WTC11 (cell line): ENCODE results near the gene TXN2. TPM values are rescaled to one million over a fixed set of nuclear protein-coding genes. Genes with fewer than 3 reads are reported as not detected.

Source experiments
- ARID4B ChIP-seq: sonication (generic); formaldehyde crosslinking; IDR thresholded peaks from 2 replicates; pipeline ENCODE4 v1.8.0; 2023; ENCODE audit warnings: missing genetic modification reagents, mild to moderate bottlenecking, borderline replicate concordance
- ATF6 ChIP-seq: sonication (generic); formaldehyde crosslinking; IDR thresholded peaks from 2 replicates; pipeline ENCODE4 v1.8.1; 2023; ENCODE audit warnings: mild to moderate bottlenecking, missing genetic modification reagents
- CDX4 ChIP-seq: fragments of 250-450 bp; sonication (Bioruptor Pico); IDR thresholded peaks from 2 replicates; pipeline ENCODE4 v1.9.0; 2021; ENCODE audit warnings: moderate library complexity, mild to moderate bottlenecking, inconsistent platforms, borderline replicate concordance
- CREM ChIP-seq: sonication (generic); formaldehyde crosslinking; IDR thresholded peaks from 2 replicates; pipeline ENCODE4 v1.8.1; 2022; ENCODE audit warnings: mild to moderate bottlenecking, missing genetic modification reagents, moderate library complexity
- E2F1 ChIP-seq: sonication (generic); formaldehyde crosslinking; IDR thresholded peaks from 2 replicates; pipeline ENCODE4 v1.8.0; 2022; ENCODE audit warnings: mild to moderate bottlenecking, missing genetic modification reagents
- E2F4 ChIP-seq: sonication (generic); formaldehyde crosslinking; IDR thresholded peaks from 2 replicates; pipeline ENCODE4 v1.8.1; 2022; ENCODE audit warnings: low read depth, mild to moderate bottlenecking, moderate library complexity, missing genetic modification reagents, borderline replicate concordance
- FOXK1 ChIP-seq: sonication (generic); formaldehyde crosslinking; IDR thresholded peaks from 2 replicates; pipeline ENCODE4 v1.8.0; 2022; ENCODE audit warnings: mild to moderate bottlenecking, moderate library complexity, missing genetic modification reagents
- HMGA2 ChIP-seq: fragments of 250-450 bp; sonication (Bioruptor Pico); IDR thresholded peaks from 2 replicates; pipeline ENCODE4 v1.4.0; 2021; ENCODE audit warnings: mild to moderate bottlenecking, moderate library complexity
- IRF1 ChIP-seq: sonication (generic); formaldehyde crosslinking; IDR thresholded peaks from 2 replicates; pipeline ENCODE4 v1.8.0; 2023; ENCODE audit warnings: missing genetic modification reagents
- IRF2 ChIP-seq: sonication (generic); formaldehyde crosslinking; IDR thresholded peaks from 2 replicates; pipeline ENCODE4 v1.8.0; 2022; ENCODE audit warnings: low read depth, missing genetic modification reagents, borderline replicate concordance
- JUN ChIP-seq: sonication (generic); formaldehyde crosslinking; IDR thresholded peaks from 2 replicates; pipeline ENCODE4 v1.8.0; 2023; ENCODE audit warnings: mild to moderate bottlenecking, missing genetic modification reagents
- NFATC4 ChIP-seq: fragments of 250-450 bp; sonication (Bioruptor Pico); IDR thresholded peaks from 2 replicates; pipeline ENCODE4 v1.9.0; 2021; ENCODE audit warnings: mild to moderate bottlenecking
- NFYB ChIP-seq: sonication (generic); formaldehyde crosslinking; conservative IDR thresholded peaks from 2 replicates; pipeline ENCODE4 v1.8.0; 2022; ENCODE audit warnings: low read depth, missing genetic modification reagents
- NR3C1 ChIP-seq: sonication (generic); formaldehyde crosslinking; conservative IDR thresholded peaks from 2 replicates; pipeline ENCODE4 v1.8.1; 2023; ENCODE audit warnings: low read depth, mild to moderate bottlenecking, missing genetic modification reagents
- PREB ChIP-seq: sonication (generic); formaldehyde crosslinking; IDR thresholded peaks from 2 replicates; pipeline ENCODE4 v1.8.1; 2022; ENCODE audit warnings: mild to moderate bottlenecking, missing genetic modification reagents, moderate library complexity, borderline replicate concordance
- SOX15 ChIP-seq: fragments of 250-450 bp; sonication (Bioruptor Pico); IDR thresholded peaks from 2 replicates; pipeline ENCODE4 v1.9.0; 2021; ENCODE audit warnings: mild to moderate bottlenecking
- TP53 ChIP-seq: sonication (generic); formaldehyde crosslinking; IDR thresholded peaks from 2 replicates; pipeline ENCODE4 v1.8.1; 2023; ENCODE audit warnings: mild to moderate bottlenecking, missing genetic modification reagents
- USF1 ChIP-seq: sonication (generic); formaldehyde crosslinking; IDR thresholded peaks from 2 replicates; pipeline ENCODE4 v1.8.0; 2022; ENCODE audit warnings: mild to moderate bottlenecking, missing genetic modification reagents
- ZBTB21 ChIP-seq: sonication (generic); formaldehyde crosslinking; IDR thresholded peaks from 2 replicates; pipeline ENCODE4 v1.8.1; 2023; ENCODE audit warnings: mild to moderate bottlenecking, missing genetic modification reagents, borderline replicate concordance
- ZMAT4 ChIP-seq: fragments of 250-450 bp; sonication (Bioruptor Pico); IDR thresholded peaks from 2 replicates; pipeline ENCODE4 v1.9.0; 2021; ENCODE audit warnings: mild to moderate bottlenecking
- ZNF317 ChIP-seq: sonication (generic); formaldehyde crosslinking; IDR thresholded peaks from 2 replicates; pipeline ENCODE4 v1.8.1; 2023; ENCODE audit warnings: low read depth, mild to moderate bottlenecking, moderate library complexity, missing genetic modification reagents, borderline replicate concordance
- ZNF423 ChIP-seq: fragments of 250-450 bp; sonication (Bioruptor Pico); IDR thresholded peaks from 2 replicates; pipeline ENCODE4 v2.1.2; 2022; ENCODE audit warnings: mild to moderate bottlenecking, moderate library complexity
- ZSCAN18 ChIP-seq: fragments of 250-450 bp; sonication (Bioruptor Pico); IDR thresholded peaks from 2 replicates; pipeline ENCODE4 v2.1.2; 2022; ENCODE audit warnings: mild to moderate bottlenecking, moderate library complexity
- total RNA-seq: library from RNA; stranded (reverse); gene quantifications from 3 replicates; pipeline ENCODE4 v1.2.3, GENCODE V29; 2021

The TXN2 gene
- total RNA-seq, 1 experiment from 2014 or later = 57.6 TPM

GRCh38 chr22:36481393-36482168 is at the start of gene TXN2 (continued):
- TF ChIP-seq IRF2 (CRISPR knock-in tag) (no peak), ZMAT4 (0 out of 2 replicates have a peak, but pooled peaks have one; percentile 60), E2F4 (CRISPR knock-in tag) (no peak), ARID4B (peak; percentile 63), PREB (no peak), E2F1 (no peak), NFYB (CRISPR knock-in tag) (peak; percentile 45; the same call in 1 of the 2 replicates), CDX4 (CRISPR knock-in tag) (no peak), ZSCAN18 (no peak), FOXK1 (CRISPR knock-in tag) (peak; percentile 77), ATF6 (CRISPR knock-in tag) (no peak), ZNF423 (no peak), HMGA2 (CRISPR knock-in tag) (no peak), CREM (CRISPR knock-in tag) (peak; percentile 96), IRF1 (no peak), NFATC4 (CRISPR knock-in tag) (no peak), ZBTB21 (CRISPR knock-in tag) (0 out of 2 replicates have a peak, but pooled peaks have one; percentile 9), ZNF317 (CRISPR knock-in tag) (no peak), TP53 (no peak), SOX15 (no peak), NR3C1 (CRISPR knock-in tag) (no peak), USF1 (CRISPR knock-in tag) (no peak), JUN (CRISPR knock-in tag) (0 out of 2 replicates have a peak, but pooled peaks have one; percentile 23)
